ENCODE measurements around the gene ANKS6.

Gene ANKS6

DNA sequence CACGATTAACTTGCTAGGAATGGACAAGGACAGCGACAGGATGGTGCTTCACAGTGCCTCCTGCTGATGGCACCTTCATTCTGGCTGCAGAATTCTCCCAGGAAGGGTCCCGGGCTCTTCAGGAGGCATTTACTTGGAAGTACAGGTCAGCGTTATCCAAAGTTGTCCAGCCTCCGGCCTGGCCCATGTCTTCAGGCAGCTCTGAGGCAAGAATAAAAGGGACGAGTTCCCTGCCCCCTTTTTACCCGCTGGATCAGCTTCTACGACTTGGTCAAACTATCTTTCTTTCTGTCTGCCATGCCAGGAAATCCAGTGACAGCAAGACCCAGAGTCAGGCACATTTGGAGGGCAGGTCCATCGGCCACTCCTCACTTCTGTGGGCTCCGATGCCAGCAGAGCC, 64.3 kb downstream of the ANKS6 start:
- DNase-seq = no peak

GRCh38 chr9:98730871-98731270, 65.5 kb downstream of the ANKS6 start:
- no peak for DNase-seq

DNA sequence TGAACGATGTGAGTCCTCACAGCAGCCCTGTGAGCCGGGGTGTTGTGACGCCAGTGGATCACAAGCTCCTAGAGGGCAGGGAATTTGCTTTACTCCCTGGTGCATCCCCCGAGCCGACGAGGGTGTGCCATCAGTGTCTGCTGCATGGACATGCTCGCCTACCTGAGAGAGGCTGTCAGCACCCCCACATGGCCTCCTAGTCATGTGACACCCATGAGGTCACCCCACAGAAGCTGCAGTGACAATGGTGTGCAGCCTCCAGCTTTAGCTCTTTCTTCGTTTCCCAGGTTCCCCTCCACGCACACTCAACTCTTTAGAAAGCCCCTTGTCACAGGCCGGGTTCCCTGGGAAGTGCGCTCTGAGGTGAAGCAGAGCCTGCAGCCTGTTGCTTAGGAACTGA, 67.9 kb downstream of the ANKS6 start:
- DNase-seq = no peak

DNA sequence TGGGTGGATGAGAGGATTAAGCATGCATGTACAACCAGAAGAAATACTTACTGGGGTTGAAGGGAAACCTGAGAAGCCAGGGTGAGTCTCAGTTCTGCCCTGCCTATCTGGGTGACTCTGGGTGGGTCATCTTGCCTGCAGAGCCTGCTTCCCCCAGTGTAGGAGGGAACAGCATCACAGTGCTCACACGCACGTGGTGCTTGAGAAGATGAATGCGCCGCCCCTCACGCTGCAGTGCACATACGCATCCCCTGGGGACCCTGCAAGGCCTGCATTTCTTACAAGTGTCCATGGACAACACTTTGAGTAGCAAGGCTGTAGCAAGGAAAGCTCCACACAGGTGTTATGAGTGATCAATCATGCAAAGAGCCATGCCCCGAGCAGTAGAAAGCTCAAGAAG, 68.9 kb downstream of the ANKS6 start:
- DNase-seq = no peak

DNA sequence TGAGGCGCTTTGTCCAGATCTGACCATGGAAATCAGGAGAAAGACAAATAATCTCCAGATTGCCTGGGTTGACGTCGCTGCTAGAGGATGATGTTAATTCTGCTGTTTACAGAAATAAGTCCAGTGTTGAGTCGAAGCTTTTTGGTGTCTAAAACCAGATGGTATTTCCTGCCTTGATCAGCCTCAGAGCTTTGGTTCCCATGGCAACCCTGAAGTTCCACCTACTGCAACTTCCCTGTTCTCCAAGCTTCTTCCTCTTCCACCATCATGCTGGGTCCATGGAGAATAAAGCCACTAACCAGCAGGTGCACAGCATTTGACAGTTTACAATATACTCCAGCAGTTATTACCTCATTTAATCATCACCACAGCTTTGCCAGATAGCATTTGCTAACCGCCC, 69.6 kb downstream of the ANKS6 start:
- DNase-seq = no peak

DNA sequence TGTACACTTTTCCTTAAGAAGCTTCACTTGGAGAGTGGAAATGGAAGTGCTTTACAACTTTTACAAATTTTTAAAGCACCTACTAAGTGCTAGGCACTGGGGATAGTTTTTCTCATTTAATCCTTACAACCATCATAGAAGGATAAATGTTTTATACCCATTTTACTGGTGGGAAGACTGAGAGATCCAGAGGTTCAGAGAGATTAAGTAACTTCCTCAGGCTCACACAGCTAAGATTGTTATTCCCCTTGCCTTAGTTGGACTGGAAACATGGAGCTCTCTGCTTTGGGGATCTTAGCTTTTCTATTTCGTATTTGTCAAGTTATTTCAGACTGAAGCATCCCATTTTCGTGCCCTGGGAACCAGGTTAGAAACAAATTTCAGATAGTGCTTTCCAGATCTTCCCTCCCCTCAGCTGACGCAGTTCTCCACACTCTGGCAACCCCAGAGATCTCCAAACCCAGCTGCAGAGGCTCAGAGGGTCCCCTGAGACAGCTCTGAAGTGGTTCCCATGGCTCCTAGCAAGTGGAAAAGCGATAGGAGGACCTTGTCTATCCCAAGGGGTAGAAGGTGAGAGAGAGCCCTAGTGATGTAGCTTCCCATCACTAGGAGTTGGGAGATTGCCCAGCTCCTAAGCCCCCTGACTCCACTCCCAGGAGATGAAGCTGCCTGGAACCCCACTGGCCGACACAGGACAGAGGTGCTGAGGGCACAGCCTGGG, 71.4 kb downstream of the ANKS6 start:
- no peak for DNase-seq

GRCh38 chr9:98721643-98722042, 74.7 kb downstream of the ANKS6 start:
- DNase-seq = no peak

- no peak for DNase-seq
Measured at GRCh38 chr9:98720402-98720801, 76.0 kb downstream of the ANKS6 start.

DNA sequence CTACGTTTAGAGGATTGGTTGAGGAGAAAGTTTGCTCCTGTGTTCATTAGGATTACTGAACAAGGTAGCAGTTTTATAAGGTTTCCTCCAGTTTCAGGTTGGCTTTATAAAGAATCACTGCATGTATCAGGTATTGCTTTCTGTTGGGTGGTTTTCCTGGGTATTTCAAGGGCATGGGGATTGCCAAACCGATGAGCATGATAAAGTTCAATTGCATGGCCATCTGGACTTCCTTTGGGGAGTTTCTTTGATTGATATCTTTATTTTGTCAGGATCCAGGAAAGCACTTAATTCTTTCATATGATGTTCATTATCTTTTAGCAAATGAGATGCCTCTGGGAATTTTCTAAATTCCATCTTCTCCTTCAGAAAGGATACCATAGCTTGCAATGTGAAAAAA, 77.3 kb downstream of the ANKS6 start:
- no peak for DNase-seq

GRCh38 chr9:98714833-98715232, 81.5 kb downstream of the ANKS6 start:
- DNase-seq = no peak

GRCh38 chr9:98712987-98713386, 83.4 kb downstream of the ANKS6 start:
- DNase-seq = no peak

DNA sequence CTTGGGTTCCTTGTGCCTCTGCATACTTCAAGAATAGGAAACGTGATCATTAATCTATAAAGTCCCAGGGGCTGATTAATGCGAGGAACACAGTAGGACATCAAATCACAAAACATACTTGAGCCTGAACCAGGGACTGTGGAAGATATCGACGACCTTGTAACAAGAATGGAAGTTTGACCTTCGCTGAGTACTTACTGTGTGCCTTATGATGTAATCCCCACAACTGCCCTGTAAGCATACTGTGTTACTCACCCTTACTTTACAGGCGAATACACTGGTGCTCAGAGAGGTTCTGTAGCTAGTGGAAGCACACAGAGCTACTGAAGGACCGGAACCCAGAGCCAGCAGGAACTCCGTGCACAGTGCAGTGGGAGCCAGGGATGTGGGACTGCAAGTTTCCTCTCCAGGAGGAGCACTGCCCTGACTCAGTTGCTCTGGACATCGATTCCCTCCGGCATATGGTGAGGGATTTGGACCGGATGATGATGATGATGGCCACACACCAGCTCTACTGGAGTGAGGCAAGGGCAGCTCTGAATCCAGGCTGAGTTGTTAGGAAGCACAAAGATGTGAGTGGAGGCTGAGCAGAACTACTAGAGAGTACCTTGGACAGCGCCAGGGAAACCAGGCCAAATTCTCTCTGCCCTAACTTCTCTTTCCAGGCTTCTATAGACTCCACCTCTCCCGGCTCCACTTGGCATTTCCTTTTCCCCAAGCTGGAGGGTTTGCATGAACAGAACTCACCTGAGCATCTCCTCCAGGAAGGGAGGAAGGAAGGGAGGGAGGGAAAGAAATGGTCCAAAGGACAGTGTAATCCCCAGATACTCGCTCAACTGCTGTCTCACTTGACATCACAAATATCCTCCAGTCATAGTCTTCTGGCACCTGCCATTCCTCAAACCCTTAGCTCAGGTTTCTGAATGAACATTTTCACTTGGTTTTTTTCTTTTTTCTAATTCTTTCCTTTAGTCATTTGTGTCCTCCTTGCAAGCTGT, 86.1 kb downstream of the ANKS6 start:
- DNase-seq = no peak

GRCh38 chr9:98708933-98709911, 87.1 kb downstream of the ANKS6 start, which contains the start of gene GABBR2:
TSS of gene GABBR2 (minus strand) at chr9:98708935. CDS start at chr9:98708737, 198 bp downstream.
- DNase-seq = no peak

- DNase-seq = no peak
Measured at GRCh38 chr9:98708103-98708932, 88.0 kb downstream of the ANKS6 start.

- peak in 1 of 5 experiments; percentile 25 for DNase-seq
Measured at GRCh38 chr9:98707166-98708102, 88.9 kb downstream of the ANKS6 start.

GRCh38 chr9:98706651-98707165, 89.6 kb downstream of the ANKS6 start:
- DNase-seq = no peak

GRCh38 chr9:98702835-98703380, 93.4 kb downstream of the ANKS6 start:
- DNase-seq = no peak

- no peak for DNase-seq
Measured at GRCh38 chr9:98702340-98702739, 94.0 kb downstream of the ANKS6 start.

GRCh38 chr9:98701576-98701975, 94.8 kb downstream of the ANKS6 start:
- no peak for DNase-seq

GRCh38 chr9:98700801-98701200, 95.6 kb downstream of the ANKS6 start:
- DNase-seq = no peak
